Superior temporal gyrus (tissue), 1 donor: ENCODE data around the gene RAB39B.

Experiments used
- DNase-seq: peaks from one replicate; pipeline ENCODE4 v3.0.0-alpha.2; 2016; ENCODE audit errors: extremely low spot score

RAB39B gene

DNA sequence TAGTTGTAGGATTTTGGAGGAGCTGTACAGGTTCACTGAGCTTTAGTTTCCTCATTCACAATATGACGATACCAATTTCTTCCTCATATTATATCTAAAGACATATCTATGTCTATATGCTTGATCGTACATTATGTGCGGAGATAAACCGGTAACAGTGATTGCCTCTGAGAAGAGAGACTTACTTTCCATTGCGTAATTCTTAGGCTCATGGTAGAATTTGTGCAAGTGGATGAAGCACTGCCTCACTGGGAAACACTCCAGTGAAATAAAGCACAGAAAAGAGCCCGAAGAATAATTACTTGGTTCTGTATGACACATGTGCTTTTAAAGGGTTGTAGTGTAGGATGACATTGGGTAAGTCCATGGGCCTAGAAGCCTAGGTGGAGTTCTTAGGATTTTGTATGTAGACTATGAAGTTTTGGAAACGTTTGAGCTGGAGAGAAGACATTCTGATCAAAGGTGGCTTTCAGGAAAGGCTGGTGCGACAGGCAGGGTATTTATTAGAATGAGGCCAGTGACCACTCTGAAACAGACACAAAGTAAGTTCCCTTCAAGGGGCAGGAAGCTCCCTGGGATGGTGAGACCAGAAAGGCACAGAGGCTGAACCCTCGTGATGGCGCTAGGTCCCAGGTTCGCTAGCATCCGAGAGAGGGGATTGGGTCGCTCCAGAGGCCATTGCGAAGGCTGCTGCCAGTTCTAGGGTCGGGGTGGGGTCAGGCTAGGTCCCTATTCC lies 48.7 kb downstream of the RAB39B start:
- peak; percentile 8 for DNase-seq

DNA sequence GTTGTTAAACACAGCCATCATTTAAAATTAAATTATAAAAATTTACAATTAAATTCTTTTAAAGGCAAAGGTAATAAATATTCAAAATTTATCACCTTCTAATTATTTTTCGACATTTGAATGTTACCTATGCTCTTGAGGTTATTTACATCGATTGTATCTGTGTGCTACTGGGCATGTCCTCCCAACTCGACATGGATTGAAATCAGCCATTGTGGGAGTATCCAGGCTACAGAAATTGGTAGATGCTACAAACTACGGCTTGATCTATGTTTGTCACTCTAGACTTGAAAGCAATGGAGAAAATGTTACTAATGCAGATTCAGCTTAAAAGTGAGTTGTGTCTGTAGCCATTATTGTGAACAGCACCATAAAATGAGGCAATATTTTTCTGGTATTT lies 50.6 kb downstream of the RAB39B start:
- no peak for DNase-seq

DNA sequence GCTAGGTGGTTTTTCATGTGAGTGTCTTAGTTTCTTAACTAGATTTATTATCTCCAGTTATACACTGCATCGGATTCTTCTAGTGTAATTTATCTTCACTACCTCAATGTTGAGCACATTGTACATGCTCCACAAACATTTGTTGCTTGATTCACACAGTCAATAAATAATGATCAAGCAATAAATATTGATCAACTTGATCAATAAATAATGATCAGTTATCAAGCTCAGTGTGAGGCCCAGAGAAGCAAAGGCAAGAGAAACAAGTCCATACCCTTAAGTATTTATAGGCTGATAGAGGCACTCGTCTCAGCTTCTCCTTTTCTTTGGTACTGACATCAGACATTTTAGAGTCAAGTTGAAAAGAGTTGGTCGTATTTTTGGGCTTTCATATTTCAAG lies 53.1 kb downstream of the RAB39B start:
- DNase-seq = no peak
